A673 (cell line): ENCODE results near the gene GRID1. TPM values are rescaled to one million over a fixed set of nuclear protein-coding genes. Genes with fewer than 3 reads are reported as not detected.

Experiments used
- BruUV-seq: library from RNA; stranded (reverse); fragments of 400-500 nt; replicated peaks from 2 replicates; lab custom pipeline; 2021; lab: Mats Ljungman, UMichigan
- CTCF ChIA-PET: fragments of 300-600 bp; sonication (Branson Sonifier 250); formaldehyde crosslinking; loops from one replicate; lab custom pipeline; 2022; ENCODE audit warnings: antibody characterized with exemption; lab: Charles Lee
- POLR2A ChIA-PET: fragments of 300-600 bp; sonication (Branson Sonifier 250); formaldehyde crosslinking; loops from one replicate; lab custom pipeline; 2022; ENCODE audit warnings: antibody characterized with exemption; ENCODE audit not compliant: low non-redundant PET; lab: Charles Lee
- DNase-seq: peaks from one replicate; pipeline ENCODE4 v3.0.0-alpha.2; 2015; ENCODE audit warnings: low spot score
- H3K27ac ChIP-seq: fragments of 200-600 bp; sonication (generic); 2 replicates; pipeline ENCODE4 v1.5.1; 2016; ENCODE audit warnings: mixed run types, low read depth, mild to moderate bottlenecking, mixed read lengths, antibody characterized with exemption, low read length; ENCODE audit not compliant: poor library complexity, severe bottlenecking
- H3K27me3 ChIP-seq: fragments of 200-600 bp; sonication (generic); replicated peaks from 2 replicates; pipeline ENCODE4 v1.6.1; 2017; ENCODE audit warnings: mixed run types, low read depth, mild to moderate bottlenecking, mixed read lengths, antibody characterized with exemption, low read length; ENCODE audit not compliant: insufficient read depth, poor library complexity
- H3K36me3 ChIP-seq: fragments of 200-600 bp; sonication (generic); 2 replicates; pipeline ENCODE4 v1.6.1; 2016; ENCODE audit warnings: mixed run types, mild to moderate bottlenecking, mixed read lengths, antibody characterized with exemption, low read length; ENCODE audit not compliant: insufficient read depth, poor library complexity, severe bottlenecking
- H3K4me1 ChIP-seq: fragments of 200-600 bp; sonication (generic); 2 replicates; pipeline ENCODE4 v1.6.1; 2017; ENCODE audit warnings: mixed run types, mild to moderate bottlenecking, mixed read lengths, antibody characterized with exemption, low read length; ENCODE audit not compliant: insufficient read depth, poor library complexity, severe bottlenecking
- H3K4me3 ChIP-seq: fragments of 200-600 bp; sonication (generic); 2 replicates; pipeline ENCODE4 v1.5.1; 2016; ENCODE audit warnings: low read depth, mixed run types, mild to moderate bottlenecking, mixed read lengths, low read length; ENCODE audit not compliant: poor library complexity, severe bottlenecking
- H3K9me3 ChIP-seq: fragments of 200-600 bp; sonication (generic); 2 replicates; pipeline ENCODE4 v1.6.1; 2016; ENCODE audit warnings: mixed run types, low read depth, mild to moderate bottlenecking, mixed read lengths, antibody characterized with exemption, low read length; ENCODE audit not compliant: poor library complexity, severe bottlenecking
- EZH2 ChIP-seq: fragments of 200-600 bp; sonication (generic); IDR thresholded peaks from 2 replicates; pipeline ENCODE4 v1.6.1; 2017; ENCODE audit warnings: borderline replicate concordance, low read depth, mild to moderate bottlenecking, mixed read lengths, antibody characterized with exemption, low read length; ENCODE audit not compliant: poor library complexity, severe bottlenecking
- intact Hi-C: fragments of 100-400 bp; cut with micrococcal nuclease; formaldehyde crosslinking; loops from one replicate; pipeline ENCODE4 v1.10.0; 2022; ENCODE audit not compliant: unreplicated experiment
- total RNA-seq: library from RNA; stranded (reverse); gene quantifications from 2 replicates; pipeline ENCODE4 v1.2.3, GENCODE V29; 2021
- TF ChIP-seq, protein P1 (sequence below): fragments of 300-800, 200-600 bp; sonication (generic); conservative IDR thresholded peaks from 2 replicates; pipeline ENCODE4 v1.5.1; 2017; ENCODE audit warnings: low read depth, mild to moderate bottlenecking, antibody characterized with exemption, low read length, moderate library complexity, mixed read lengths

The GRID1 gene
- total RNA-seq, 1 experiment from 2014 or later: not detected

DNA sequence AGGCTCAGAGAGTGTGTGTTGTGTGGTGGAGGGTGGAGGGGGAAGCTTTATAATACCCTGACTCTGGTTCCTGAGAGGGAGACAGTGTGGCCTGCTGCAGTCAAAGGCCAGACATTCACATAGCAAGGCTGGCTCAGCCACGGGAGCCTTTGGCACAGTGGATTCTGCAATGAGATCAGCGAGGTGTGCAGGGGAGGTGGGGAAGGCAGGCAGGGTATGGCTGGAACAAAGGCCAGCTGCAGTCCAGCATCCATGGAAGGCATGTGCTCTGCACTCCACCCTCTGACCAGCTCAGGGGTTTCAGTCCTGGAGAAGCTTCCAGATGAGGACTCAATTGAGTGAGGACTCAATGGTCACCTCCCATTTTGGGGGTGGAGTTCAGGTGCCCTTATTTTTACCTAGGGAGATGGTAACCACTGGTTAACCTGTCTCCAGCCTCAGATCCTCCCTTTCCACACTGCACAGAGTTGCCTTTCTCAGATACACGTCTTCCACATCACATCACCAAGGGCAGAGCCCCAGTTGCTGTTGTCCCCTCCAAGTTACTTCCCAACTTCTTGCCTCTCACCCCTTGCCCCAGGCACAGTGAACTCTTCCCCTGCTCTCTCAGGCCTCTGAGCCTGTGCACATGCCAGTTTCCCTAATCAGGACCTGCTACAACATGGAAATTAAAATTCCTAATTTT is 504.9 kb downstream of the GRID1 start:
- CTCF ChIA-PET: no interaction called here
- Histone ChIP-seq H3K27ac (no peak overlapping the region), H3K36me3 (no peaks in the 10 kb centered on the region), H3K4me1 (no peaks in the 10 kb centered on the region), H3K4me3 (no peak overlapping the region), H3K9me3 (no peaks in the 10 kb centered on the region), H3K27me3 (peaks cover 17% of the 10 kb centered on the region)
- POLR2A ChIA-PET: no interaction called here
- TF ChIP-seq EZH2: no peak
- TF ChIP-seq, protein P1, sequence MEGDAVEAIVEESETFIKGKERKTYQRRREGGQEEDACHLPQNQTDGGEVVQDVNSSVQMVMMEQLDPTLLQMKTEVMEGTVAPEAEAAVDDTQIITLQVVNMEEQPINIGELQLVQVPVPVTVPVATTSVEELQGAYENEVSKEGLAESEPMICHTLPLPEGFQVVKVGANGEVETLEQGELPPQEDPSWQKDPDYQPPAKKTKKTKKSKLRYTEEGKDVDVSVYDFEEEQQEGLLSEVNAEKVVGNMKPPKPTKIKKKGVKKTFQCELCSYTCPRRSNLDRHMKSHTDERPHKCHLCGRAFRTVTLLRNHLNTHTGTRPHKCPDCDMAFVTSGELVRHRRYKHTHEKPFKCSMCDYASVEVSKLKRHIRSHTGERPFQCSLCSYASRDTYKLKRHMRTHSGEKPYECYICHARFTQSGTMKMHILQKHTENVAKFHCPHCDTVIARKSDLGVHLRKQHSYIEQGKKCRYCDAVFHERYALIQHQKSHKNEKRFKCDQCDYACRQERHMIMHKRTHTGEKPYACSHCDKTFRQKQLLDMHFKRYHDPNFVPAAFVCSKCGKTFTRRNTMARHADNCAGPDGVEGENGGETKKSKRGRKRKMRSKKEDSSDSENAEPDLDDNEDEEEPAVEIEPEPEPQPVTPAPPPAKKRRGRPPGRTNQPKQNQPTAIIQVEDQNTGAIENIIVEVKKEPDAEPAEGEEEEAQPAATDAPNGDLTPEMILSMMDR: no peak
- no peak for DNase-seq
- intact Hi-C loops: no loop called here
- BruUV-seq: no TSS peak

DNA sequence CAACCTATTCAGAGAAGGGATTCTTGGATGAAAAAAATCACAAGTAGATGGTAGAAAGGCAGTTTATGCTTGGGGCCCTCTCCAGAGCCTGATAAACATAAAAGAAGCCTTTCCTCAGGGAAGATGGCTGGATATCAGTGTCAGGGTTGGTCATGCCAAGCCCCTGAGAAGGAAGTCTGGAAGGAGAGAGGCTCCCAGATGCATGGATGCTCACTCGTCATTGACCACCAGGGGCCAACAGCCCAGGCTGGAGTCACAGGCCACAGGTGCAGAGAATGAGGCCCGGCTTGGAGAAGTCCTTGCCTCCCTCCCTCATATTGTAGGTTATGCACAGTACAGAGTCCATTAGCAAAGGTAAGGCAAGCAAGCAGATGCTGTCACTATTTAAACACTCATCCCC is 506.7 kb downstream of the GRID1 start:
- CTCF ChIA-PET: no interaction called here
- Histone ChIP-seq H3K27me3 (peaks cover 10% of the 10 kb centered on the region), H3K9me3 (no peaks in the 10 kb centered on the region), H3K4me1 (no peaks in the 10 kb centered on the region), H3K27ac (no peak overlapping the region), H3K36me3 (no peaks in the 10 kb centered on the region), H3K4me3 (no peak overlapping the region)
- intact Hi-C loops: no loop called here
- POLR2A ChIA-PET: no interaction called here
- TF ChIP-seq, protein P1: no peak
- TF ChIP-seq EZH2: no peak
- no peak for DNase-seq
- no TSS peak for BruUV-seq

DNA sequence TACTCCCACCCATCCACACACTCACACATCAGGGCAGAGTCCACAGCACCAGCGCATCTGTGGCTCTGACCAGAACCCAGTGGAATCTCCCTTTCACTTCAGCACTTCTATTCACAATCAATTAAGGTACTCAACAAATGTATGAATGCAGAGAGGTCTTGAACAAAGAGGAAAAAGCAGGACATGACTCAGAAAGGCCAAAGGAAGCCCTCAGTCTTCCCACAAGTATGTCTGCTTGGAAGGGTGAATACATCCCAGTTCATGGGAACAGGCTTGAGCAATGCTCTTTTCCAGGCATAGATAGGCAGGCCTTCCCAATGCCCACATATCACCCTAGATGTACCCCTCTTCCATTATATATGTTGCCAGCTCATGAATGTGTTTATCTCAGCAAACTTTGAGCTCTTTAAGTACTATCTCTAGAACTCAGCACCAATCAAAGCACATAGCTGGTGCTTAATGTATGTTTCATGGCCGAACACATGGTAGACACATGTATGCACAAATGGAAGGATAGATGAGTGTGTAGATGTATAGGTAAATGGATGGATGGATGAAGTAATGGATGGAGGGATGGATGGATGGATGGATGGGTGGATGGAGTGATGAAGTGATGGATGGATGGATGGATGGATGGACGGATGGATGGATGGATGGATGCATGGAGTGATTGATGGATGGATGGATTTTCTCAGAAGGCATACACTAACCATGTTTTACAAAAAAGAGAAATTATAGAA is 507.6 kb downstream of the GRID1 start:
- TF ChIP-seq EZH2: no peak
- TF ChIP-seq, protein P1: no peak

More for the DNA sequence above, 507.6 kb downstream of the GRID1 start:
- H3K9me3 ChIP-seq: no peaks in the 10 kb centered on the region
- POLR2A ChIA-PET: no interaction called here
- no TSS peak for BruUV-seq
- intact Hi-C loops: no loop called here
- DNase-seq: no peak
- H3K4me3 ChIP-seq: no peak overlapping the region
- no peak overlapping the region for H3K27ac ChIP-seq
- H3K36me3 ChIP-seq: no peaks in the 10 kb centered on the region
- H3K4me1 ChIP-seq: no peaks in the 10 kb centered on the region
- CTCF ChIA-PET: no interaction called here
- H3K27me3 ChIP-seq: peaks cover 5% of the 10 kb centered on the region
